Fibroblast of lung (primary cell): Measurements from ENCODE around the gene OR6C65. TPM values are rescaled to one million over a fixed set of nuclear protein-coding genes. Genes with fewer than 3 reads are reported as not detected.

Source experiments
- DNase-seq, 2 donors: peaks; one replicate each; pipeline versions ENCODE4 v3.0.0 to v3.0.0-alpha.2; 2010; ENCODE audit warnings: low read depth in 2 of 2
- H2AFZ ChIP-seq: 2 replicates; pipeline ENCODE4 v1.5.1; 2012; ENCODE audit warnings: low read length, control low read depth, inconsistent platforms
- H3K27ac ChIP-seq: 2 replicates; pipeline ENCODE4 v1.5.1; 2011; ENCODE audit warnings: low read length, control low read depth; ENCODE audit not compliant: insufficient read depth
- H3K27me3 ChIP-seq: 2 replicates; pipeline ENCODE4 v1.5.1; 2011; ENCODE audit warnings: mild to moderate bottlenecking, low read length; ENCODE audit not compliant: control insufficient read depth, insufficient read depth
- H3K36me3 ChIP-seq: 2 replicates; pipeline ENCODE4 v1.5.1; 2011; ENCODE audit warnings: low read length; ENCODE audit not compliant: control insufficient read depth, insufficient read depth
- H3K4me1 ChIP-seq: 2 replicates; pipeline ENCODE4 v1.5.1; 2011; ENCODE audit warnings: low read length; ENCODE audit not compliant: control insufficient read depth, insufficient read depth; ENCODE audit errors: extremely low read depth
- H3K4me2 ChIP-seq: 2 replicates; pipeline ENCODE4 v1.5.1; 2011; ENCODE audit warnings: low read length, control low read depth; ENCODE audit not compliant: insufficient read depth; ENCODE audit errors: extremely low read depth
- H3K4me3 ChIP-seq, 4 experiments: fragments of 200-600 bp in 1 of 4; sonication (generic) in 1 of 4; replicated peaks in 1 of 4; 2 replicates each; pipeline ENCODE4 v1.5.1; 2011 to 2016; ENCODE audit warnings: low read length in 4 of 4, low read depth in 3 of 4, mild to moderate bottlenecking in 3 of 4, control low read depth in 2 of 4, inconsistent platforms in 1 of 4, mixed read lengths in 1 of 4; ENCODE audit not compliant: insufficient read depth in 1 of 4; ENCODE audit errors: control extremely low read depth in 1 of 4
- H3K79me2 ChIP-seq: 2 replicates; pipeline ENCODE4 v1.5.1; 2012; ENCODE audit warnings: mild to moderate bottlenecking, low read length, inconsistent platforms; ENCODE audit not compliant: control insufficient read depth, insufficient read depth
- H3K9ac ChIP-seq: 2 replicates; pipeline ENCODE4 v1.5.1; 2011; ENCODE audit warnings: mild to moderate bottlenecking, low read length, control low read depth; ENCODE audit not compliant: insufficient read depth
- H3K9me3 ChIP-seq: 2 replicates; pipeline ENCODE4 v1.5.1; 2012; ENCODE audit warnings: low read depth, low read length; ENCODE audit not compliant: control insufficient read depth, insufficient read depth
- H4K20me1 ChIP-seq: 2 replicates; pipeline ENCODE4 v1.5.1; 2011; ENCODE audit warnings: low read length; ENCODE audit not compliant: control insufficient read depth, insufficient read depth; ENCODE audit errors: extremely low read depth
- EZH2 ChIP-seq: IDR thresholded peaks from 2 replicates; pipeline ENCODE4 v1.5.1; 2012; ENCODE audit warnings: low read length, control low read depth, mild to moderate bottlenecking; ENCODE audit errors: missing control alignments
- polyA plus RNA-seq, 2 donors: library from polyadenylated mRNA; depleted of rRNA in 1 of 2; stranded (reverse) in 1 of 2; unstranded in 1 of 2; fragments of >200 nt; gene quantifications; 2 replicates each; pipeline ENCODE4 v1.2.1, GENCODE V29; 2011 to 2012; ENCODE audit warnings: missing spikeins in 1 of 2
- total RNA-seq: library from RNA; depleted of rRNA; stranded (reverse); fragments of >200 nt; gene quantifications from 2 replicates; pipeline ENCODE4 v1.2.1, GENCODE V29; 2014
- TF ChIP-seq, protein P1 (sequence below), 2 donors: IDR thresholded peaks in 1 of 2; conservative IDR thresholded peaks in 1 of 2; 1 replicate in 1 of 2; 2 replicates in 1 of 2; pipeline ENCODE4 v1.5.1; 2011 to 2012; ENCODE audit warnings: low read length in 2 of 2, control low read depth in 1 of 2, inconsistent platforms in 1 of 2, low read depth in 1 of 2, mild to moderate bottlenecking in 1 of 2

The OR6C65 gene
- total and polyA plus RNA-seq, 2 donors (not counting 1 experiment from before 2014, with no cell fraction given), result not detected

DNA sequence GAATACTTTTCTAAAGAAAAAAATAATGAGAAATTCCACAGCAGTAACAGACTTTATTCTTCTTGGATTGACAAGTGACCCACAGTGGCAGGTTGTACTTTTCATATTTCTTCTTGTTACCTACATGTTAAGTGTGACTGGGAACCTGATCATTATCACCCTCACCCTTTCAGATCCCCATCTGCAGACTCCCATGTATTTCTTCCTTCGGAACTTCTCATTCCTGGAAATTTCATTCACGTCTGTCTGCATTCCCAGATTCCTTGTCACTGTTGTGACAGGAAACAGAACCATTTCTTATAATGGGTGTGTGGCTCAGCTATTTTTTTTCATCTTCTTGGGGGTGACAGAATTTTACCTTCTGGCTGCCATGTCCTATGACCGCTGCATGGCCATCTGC is 35.2 kb upstream of the OR6C65 start:
- Histone ChIP-seq H3K9me3 (no peaks in the 10 kb centered on the region), H3K79me2 (no peaks in the 10 kb centered on the region), H4K20me1 (no peaks in the 10 kb centered on the region), H3K4me2 (no peak overlapping the region), H3K9ac (no peak overlapping the region), H3K4me3 (no peak overlapping the region), H3K36me3 (no peaks in the 10 kb centered on the region), H3K27me3 (no peaks in the 10 kb centered on the region), H3K4me1 (no peaks in the 10 kb centered on the region), H3K27ac (no peak overlapping the region), H2AFZ (no peak overlapping the region)
- TF ChIP-seq, protein P1, sequence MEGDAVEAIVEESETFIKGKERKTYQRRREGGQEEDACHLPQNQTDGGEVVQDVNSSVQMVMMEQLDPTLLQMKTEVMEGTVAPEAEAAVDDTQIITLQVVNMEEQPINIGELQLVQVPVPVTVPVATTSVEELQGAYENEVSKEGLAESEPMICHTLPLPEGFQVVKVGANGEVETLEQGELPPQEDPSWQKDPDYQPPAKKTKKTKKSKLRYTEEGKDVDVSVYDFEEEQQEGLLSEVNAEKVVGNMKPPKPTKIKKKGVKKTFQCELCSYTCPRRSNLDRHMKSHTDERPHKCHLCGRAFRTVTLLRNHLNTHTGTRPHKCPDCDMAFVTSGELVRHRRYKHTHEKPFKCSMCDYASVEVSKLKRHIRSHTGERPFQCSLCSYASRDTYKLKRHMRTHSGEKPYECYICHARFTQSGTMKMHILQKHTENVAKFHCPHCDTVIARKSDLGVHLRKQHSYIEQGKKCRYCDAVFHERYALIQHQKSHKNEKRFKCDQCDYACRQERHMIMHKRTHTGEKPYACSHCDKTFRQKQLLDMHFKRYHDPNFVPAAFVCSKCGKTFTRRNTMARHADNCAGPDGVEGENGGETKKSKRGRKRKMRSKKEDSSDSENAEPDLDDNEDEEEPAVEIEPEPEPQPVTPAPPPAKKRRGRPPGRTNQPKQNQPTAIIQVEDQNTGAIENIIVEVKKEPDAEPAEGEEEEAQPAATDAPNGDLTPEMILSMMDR (conservative IDR thresholded peaks at IDR 0.05 in 1 of 2, IDR thresholded peaks at IDR 0.05 in 1 of 2; ENCODE audit: low read depth in 1 of 2, low read length in 2 of 2), result no peak
- no peak for TF ChIP-seq EZH2
- DNase-seq, result no peak

DNA sequence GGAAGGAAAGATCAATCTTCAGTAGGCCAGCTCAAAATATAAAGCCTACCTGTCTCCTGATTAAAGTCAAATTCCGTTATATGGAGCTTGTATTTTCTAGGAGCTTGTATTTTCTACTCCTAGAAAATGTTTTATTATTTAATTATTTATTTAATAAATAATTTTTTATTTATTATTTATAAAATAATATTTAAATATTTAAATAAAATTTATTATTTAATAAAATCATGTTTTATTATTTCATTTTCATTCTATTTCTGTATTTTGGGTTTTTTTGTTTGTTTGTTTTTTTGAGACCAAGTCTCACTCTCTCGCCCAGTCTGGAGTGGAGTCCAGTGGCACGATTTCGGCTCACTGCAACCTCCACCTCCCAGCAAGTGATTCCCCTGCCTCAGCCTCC is 27.8 kb upstream of the OR6C65 start:
- Histone ChIP-seq H3K4me2 (no peak overlapping the region), H3K9ac (no peak overlapping the region), H3K9me3 (no peaks in the 10 kb centered on the region), H2AFZ (no peak overlapping the region), H3K27me3 (no peaks in the 10 kb centered on the region), H3K79me2 (no peaks in the 10 kb centered on the region), H4K20me1 (no peaks in the 10 kb centered on the region), H3K27ac (no peak overlapping the region), H3K4me3 (no peak overlapping the region), H3K36me3 (no peaks in the 10 kb centered on the region), H3K4me1 (no peaks in the 10 kb centered on the region)
- DNase-seq, result no peak
- no peak for TF ChIP-seq EZH2
- TF ChIP-seq, protein P1 (conservative IDR thresholded peaks at IDR 0.05 in 1 of 2, IDR thresholded peaks at IDR 0.05 in 1 of 2; ENCODE audit: low read depth in 1 of 2, low read length in 2 of 2), result no peak

DNA sequence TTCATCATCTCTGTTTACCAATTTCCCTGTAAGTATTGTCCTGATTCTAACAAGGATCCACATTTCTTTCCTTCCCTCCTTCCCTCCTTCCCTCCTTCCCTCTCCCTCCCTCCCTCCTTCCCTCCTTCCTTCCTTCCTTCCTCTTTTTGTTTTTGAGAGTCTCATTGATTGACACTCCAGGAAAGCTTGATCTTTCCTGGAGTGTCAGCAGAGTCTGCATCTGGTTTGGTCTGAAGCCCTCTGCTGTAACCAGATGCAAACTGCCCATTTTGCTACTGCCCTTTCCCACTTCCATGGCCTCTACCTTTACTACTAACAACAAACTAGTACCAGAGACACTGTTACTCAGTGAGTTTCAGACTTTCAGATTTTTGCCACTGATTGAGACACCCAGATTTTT is 14.4 kb upstream of the OR6C65 start:
- Histone ChIP-seq H2AFZ (no peak overlapping the region), H3K79me2 (no peaks in the 10 kb centered on the region), H3K9ac (no peak overlapping the region), H3K36me3 (no peaks in the 10 kb centered on the region), H3K4me3 (no peak overlapping the region), H4K20me1 (no peaks in the 10 kb centered on the region), H3K4me2 (no peak overlapping the region), H3K27me3 (no peaks in the 10 kb centered on the region), H3K27ac (no peak overlapping the region), H3K4me1 (no peaks in the 10 kb centered on the region), H3K9me3 (no peaks in the 10 kb centered on the region)
- no peak for DNase-seq
- TF ChIP-seq EZH2, result no peak
- TF ChIP-seq, protein P1 (conservative IDR thresholded peaks at IDR 0.05 in 1 of 2, IDR thresholded peaks at IDR 0.05 in 1 of 2; ENCODE audit: low read depth in 1 of 2, low read length in 2 of 2), result no peak
